ENCODE data around the gene PTS. TPM values are rescaled to one million over a fixed set of nuclear protein-coding genes. Genes with fewer than 3 reads are reported as not detected.

The PTS gene
- total RNA-seq, 1 experiment from 2014 or later = 48.6 TPM

- H2BK5ac ChIP-seq (ENCODE audit: insufficient read length, low read length) = no peak overlapping the region
- H3K9me3 ChIP-seq (ENCODE audit: control insufficient read depth, low read depth, low read length) = no peaks in the 10 kb centered on the region
- H2AFZ ChIP-seq (ENCODE audit: low read length) = no peak overlapping the region
- no peak for DNase-seq
- no CpG with 5 or more reads among the region's 4 CpGs for WGBS (ENCODE audit: extremely low coverage, insufficient read length, low lambda C conversion rate)
- H4K5ac ChIP-seq (ENCODE audit: insufficient read length, low read depth, low read length) = no peak overlapping the region
- H4K91ac ChIP-seq (ENCODE audit: insufficient read length, low read depth, low read length) = no peak overlapping the region
- H3K27ac Mint-ChIP-seq = no peak overlapping the region
- H3K4ac ChIP-seq (ENCODE audit: low read depth, low read length) = no peak overlapping the region
- H2AK5ac ChIP-seq (ENCODE audit: insufficient read length, low read length) = no peak overlapping the region
- H4K8ac ChIP-seq (replicated peaks; ENCODE audit: insufficient read length, low read depth, low read length) = no peak overlapping the region
- H3K9me3 Mint-ChIP-seq = no peaks in the 10 kb centered on the region
- H3K4me1 Mint-ChIP-seq = peaks cover 0 to 5% of the 10 kb centered on the region in 2 experiments; a peak in 1 of 4 replicates
- H2BK120ac ChIP-seq (ENCODE audit: low read depth, low read length, poor library complexity, severe bottlenecking) = no peak overlapping the region
- H3K4me3 Mint-ChIP-seq = peak overlapping the region in 1 of 2 experiments; percentile 24; a peak in 1 of 5 replicates
- H3K36me3 Mint-ChIP-seq (ENCODE audit: insufficient read depth in 1 of 3, low read depth in 3 of 3) = peaks cover 6 to 44% (median 38%) of the 10 kb centered on the region in 3 experiments; a peak in 6 of 7 replicates
- H3K14ac ChIP-seq (ENCODE audit: insufficient read depth, low read length) = no peak overlapping the region
- H3K9ac ChIP-seq (ENCODE audit: extremely low read depth, insufficient read length, low read length) = no peak overlapping the region
- H3K4me2 ChIP-seq (ENCODE audit: insufficient read depth, insufficient read length, low read length) = no peak overlapping the region
- H3K27me3 ChIP-seq (ENCODE audit: insufficient read depth, low read length) = no peaks in the 10 kb centered on the region
- no peaks in the 10 kb centered on the region for H3K23me2 ChIP-seq (ENCODE audit: insufficient read length, low read depth, low read length, poor library complexity, severe bottlenecking)
- H3T11ph ChIP-seq (ENCODE audit: low read length) = no peak overlapping the region
- no peak for TF ChIP-seq CTCF (conservative IDR thresholded peaks at IDR 0.05)
- no peak overlapping the region for H2BK12ac ChIP-seq (ENCODE audit: insufficient read length, low read depth, low read length)
- H3K79me2 ChIP-seq (ENCODE audit: insufficient read depth, low read length) = no peaks in the 10 kb centered on the region
- no peak overlapping the region for H3K23ac ChIP-seq (ENCODE audit: insufficient read length, low read depth, low read length)
- H2BK20ac ChIP-seq (ENCODE audit: low read depth, low read length, poor library complexity, severe bottlenecking) = no peak overlapping the region
- no peak overlapping the region for H3K56ac ChIP-seq (ENCODE audit: insufficient read length, low read depth, low read length)
- no peaks in the 10 kb centered on the region for H3K79me1 ChIP-seq (ENCODE audit: insufficient read depth, low read depth, low read length, poor library complexity, severe bottlenecking)
- no peak overlapping the region for H3K27ac ChIP-seq (ENCODE audit: insufficient read length, low read depth, low read length)
- no peaks in the 10 kb centered on the region for H3K27me3 Mint-ChIP-seq (ENCODE audit: low read depth)
- no peak overlapping the region for H3K18ac ChIP-seq (ENCODE audit: insufficient read length, low read depth, low read length)
- H4K20me1 ChIP-seq (ENCODE audit: control insufficient read depth, insufficient read depth, insufficient read length) = no peaks in the 10 kb centered on the region
- no peak overlapping the region for H2BK15ac ChIP-seq (ENCODE audit: low read depth, low read length)
- no peaks in the 10 kb centered on the region for H3K4me1 ChIP-seq (ENCODE audit: insufficient read depth, low read length)
Measured at GRCh38 chr11:112237451-112237850, 11.2 kb downstream of the PTS start.

Data from H9 (cell line).